HepG2 (cell line): ENCODE results near the gene SSBP4. TPM values are rescaled to one million over a fixed set of nuclear protein-coding genes. Genes with fewer than 3 reads are reported as not detected.

ENCODE experiments used
- ATAC-seq: fragments of 200-7000 bp; cut with Tn5 transposase; 3 replicates; pipeline ENCODE4 v1.9.1; 2020; ENCODE audit warnings: mild to moderate bottlenecking, moderate library complexity
- BruUV-seq: library from RNA; stranded (reverse); fragments of 400-500 nt; replicated peaks from 2 replicates; lab custom pipeline; 2021; lab: Mats Ljungman, UMichigan
- CTCF ChIA-PET: fragments of 300-600 bp; formaldehyde crosslinking; extraction: SDS; loops from one replicate; lab custom pipeline; 2021; ENCODE audit warnings: low total read pairs, inconsistent platforms, low intra/inter-chr PET ratio; lab: Yijun Ruan, JAX
- POLR2A ChIA-PET: fragments of 350-600 bp; sonication (Branson Sonifier 250); formaldehyde crosslinking; loops from one replicate; lab custom pipeline; 2020; ENCODE audit warnings: antibody characterized with exemption, inconsistent platforms; lab: Yijun Ruan, JAX
- DNase-seq: peaks from one replicate; pipeline ENCODE4 v3.0.0-alpha.2; 2015; ENCODE audit warnings: low spot score
- FAIRE-seq: peaks from 3 replicates; lab custom pipeline; 2011; peaks lifted over from hg19 to GRCh38; lab: Jason Lieb, UNC
- H2AFZ ChIP-seq: one replicate; pipeline ENCODE4 v1.6.1; 2011; ENCODE audit warnings: low read length, inconsistent platforms
- H3K27ac ChIP-seq: fragments of 300-600 bp; 3 replicates; pipeline ENCODE4 v1.8.0; 2011; ENCODE audit warnings: mixed run types, mild to moderate bottlenecking, mixed read lengths, low read length, inconsistent platforms; ENCODE audit not compliant: insufficient read depth; ENCODE audit errors: extremely low read length
- H3K27me3 ChIP-seq, 2 experiments: fragments of 200-600 bp in 1 of 2; 2 replicates in 1 of 2; 3 replicates in 1 of 2; pipeline versions ENCODE4 v1.6.0 to v1.8.0; 2011; ENCODE audit warnings: low read length in 2 of 2, mild to moderate bottlenecking in 2 of 2, moderate library complexity in 2 of 2, inconsistent platforms in 1 of 2; ENCODE audit not compliant: insufficient read depth in 2 of 2, control insufficient read depth in 1 of 2
- H3K36me3 ChIP-seq, 2 experiments: fragments of 200-600 bp in 1 of 2; replicated peaks in 1 of 2; 2 replicates in 1 of 2; 3 replicates in 1 of 2; pipeline versions ENCODE4 v1.5.1 to v1.8.0; 2011; ENCODE audit warnings: low read length in 2 of 2, inconsistent platforms in 1 of 2; ENCODE audit not compliant: insufficient read depth in 2 of 2, control insufficient read depth in 1 of 2
- H3K4me1 ChIP-seq: 2 replicates; pipeline ENCODE4 v1.5.1; 2012; ENCODE audit warnings: low read length, inconsistent platforms; ENCODE audit not compliant: insufficient read depth
- H3K4me2 ChIP-seq: 2 replicates; pipeline ENCODE4 v1.6.0; 2011; ENCODE audit warnings: low read depth, low read length, inconsistent platforms
- H3K4me3 ChIP-seq, 3 experiments: fragments of 200-600 bp in 1 of 3; sonication (generic), shearing (Covaris generic) in 1 of 3; replicated peaks in 1 of 3; 2 replicates each; pipeline ENCODE4 v1.5.1; 2011 to 2016; ENCODE audit warnings: low read length in 3 of 3, inconsistent platforms in 2 of 3, low read depth in 2 of 3, mild to moderate bottlenecking in 2 of 3, control low read depth in 1 of 3, mixed read lengths in 1 of 3; ENCODE audit not compliant: insufficient read depth in 1 of 3
- H3K79me2 ChIP-seq: one replicate; pipeline ENCODE4 v1.6.1; 2011; ENCODE audit warnings: low read length, inconsistent platforms; ENCODE audit not compliant: insufficient read depth
- H3K9ac ChIP-seq: 2 replicates; pipeline ENCODE4 v1.6.0; 2011; ENCODE audit warnings: mild to moderate bottlenecking, low read depth, low read length, inconsistent platforms; ENCODE audit not compliant: insufficient read depth
- H3K9me3 ChIP-seq: 2 replicates; pipeline ENCODE4 v1.5.1; 2012; ENCODE audit warnings: mild to moderate bottlenecking, low read length
- H4K20me1 ChIP-seq: 2 replicates; pipeline ENCODE4 v1.6.0; 2011; ENCODE audit warnings: inconsistent platforms, mild to moderate bottlenecking, low read length, moderate library complexity; ENCODE audit not compliant: insufficient read depth
- ARID2 ChIP-seq: sonication (generic); formaldehyde crosslinking; IDR thresholded peaks from 2 replicates; pipeline ENCODE4 v1.8.1; 2022; ENCODE audit warnings: mild to moderate bottlenecking, missing genetic modification reagents, borderline replicate concordance
- BORCS8-MEF2B ChIP-seq: sonication (generic); formaldehyde crosslinking; IDR thresholded peaks from 2 replicates; pipeline ENCODE4 v1.8.0; 2022; ENCODE audit warnings: mild to moderate bottlenecking, missing genetic modification reagents
- EP300 ChIP-seq, 3 experiments: sonication (generic) in 1 of 3; formaldehyde crosslinking in 1 of 3; IDR thresholded peaks; 2 replicates each; pipeline versions ENCODE4 v1.5.1 to v1.6.1; 2011 to 2020; ENCODE audit warnings: low read depth in 2 of 3, low read length in 2 of 3, borderline replicate concordance in 1 of 3, improper control_type of control experiment in 1 of 3, mild to moderate bottlenecking in 1 of 3, missing genetic modification reagents in 1 of 3, moderate library complexity in 1 of 3
- ETS1 ChIP-seq: sonication (generic); formaldehyde crosslinking; IDR thresholded peaks from 2 replicates; pipeline ENCODE4 v1.4.0; 2020; ENCODE audit warnings: missing genetic modification reagents
- GZF1 ChIP-seq: sonication (generic); formaldehyde crosslinking; IDR thresholded peaks from 2 replicates; pipeline ENCODE4 v1.5.1; 2020; ENCODE audit warnings: mild to moderate bottlenecking, missing genetic modification reagents
- IRF2 ChIP-seq: IDR thresholded peaks from 2 replicates; pipeline ENCODE4 v1.6.1; 2018; ENCODE audit warnings: missing genetic modification reagents, missing compliant biosample characterization
- MIXL1 ChIP-seq: IDR thresholded peaks from 2 replicates; pipeline ENCODE4 v1.6.1; 2016
- NONO ChIP-seq, 2 experiments: fragments of 450-650 bp in 1 of 2; sonication (generic) in 1 of 2; formaldehyde crosslinking in 1 of 2; IDR thresholded peaks in 1 of 2; conservative IDR thresholded peaks in 1 of 2; 2 replicates each; pipeline versions ENCODE4 v1.6.1 to v1.8.0; 2017 to 2022; ENCODE audit warnings: mild to moderate bottlenecking in 1 of 2, missing genetic modification reagents in 1 of 2, moderate library complexity in 1 of 2
- POLR2A ChIP-seq, 2 experiments: IDR thresholded peaks; 2 replicates each; pipeline ENCODE4 v1.6.1; 2011; ENCODE audit warnings: low read depth in 2 of 2, low read length in 2 of 2, mild to moderate bottlenecking in 1 of 2, moderate library complexity in 1 of 2; ENCODE audit not compliant: insufficient read depth in 1 of 2
- RBFOX2 ChIP-seq: fragments of 200-400 bp; formaldehyde crosslinking; IDR thresholded peaks from 2 replicates; pipeline ENCODE4 v1.6.1; 2017; ENCODE audit warnings: low read depth, mild to moderate bottlenecking, low read length
- XBP1 ChIP-seq: sonication (generic); formaldehyde crosslinking; IDR thresholded peaks from 2 replicates; pipeline ENCODE4 v1.5.0; 2020; ENCODE audit warnings: missing genetic modification reagents
- ZFP36L1 ChIP-seq: sonication (generic); formaldehyde crosslinking; IDR thresholded peaks from 2 replicates; pipeline ENCODE4 v1.8.0; 2022; ENCODE audit warnings: mild to moderate bottlenecking, missing genetic modification reagents, moderate library complexity
- ZMAT3 ChIP-seq: sonication (generic); formaldehyde crosslinking; conservative IDR thresholded peaks from 2 replicates; pipeline ENCODE4 v1.7.0; 2021; ENCODE audit warnings: missing genetic modification reagents
- ZNF20 ChIP-seq: sonication (generic); formaldehyde crosslinking; IDR thresholded peaks from 2 replicates; pipeline ENCODE4 v1.4.0; 2020; ENCODE audit warnings: mild to moderate bottlenecking, moderate library complexity, missing genetic modification reagents
- ZNF740 ChIP-seq: sonication (generic); formaldehyde crosslinking; IDR thresholded peaks from 2 replicates; pipeline ENCODE4 v1.4.0; 2020; ENCODE audit warnings: missing genetic modification reagents
- WGBS: methylation state at CpG from one replicate; pipeline ENCODE4 v1.1.6; 2017; ENCODE audit warnings: low lambda C conversion rate; 5-methylcytosine and 5-hydroxymethylcytosine counted together
- in situ Hi-C: cut with HindIII; loops from 2 replicates; pipeline ENCODE4 v1.10.0; 2017; ENCODE audit warnings: low pct_unique_long_range_greater_than_20kb; ENCODE audit not compliant: extremely low pct_ligation_motif_present
- intact Hi-C: fragments of 100-400 bp; cut with micrococcal nuclease; formaldehyde crosslinking; loops from one replicate; pipeline ENCODE4 v1.10.0; 2022; ENCODE audit not compliant: unreplicated experiment
- polyA plus RNA-seq, 8 experiments: library from polyadenylated mRNA; depleted of rRNA in 3 of 8; stranded (reverse) in 7 of 8; unstranded in 1 of 8; fragments of >200 nt; fragmentation: Illumina TruSeq in 4 of 8; extraction: Trizol in 4 of 8; gene quantifications; 2 replicates each; pipeline versions ENCODE4 v1.2.1 to v1.2.3, GENCODE V29; 2011 to 2016; ENCODE audit warnings: low read depth in 4 of 8, missing spikeins in 1 of 8, mixed read lengths in 1 of 8; ENCODE audit not compliant: insufficient read depth in 1 of 8
- total RNA-seq, 5 experiments: library from RNA; depleted of rRNA; stranded (reverse); fragments of >200 nt; fragmentation: Illumina TruSeq; extraction: Trizol; gene quantifications; 2 replicates each; pipeline ENCODE4 v1.2.3, GENCODE V29; 2016; ENCODE audit warnings: low read depth in 1 of 5
- TF ChIP-seq, protein P1 (sequence below): IDR thresholded peaks from 2 replicates; pipeline ENCODE4 v1.6.1; 2016; ENCODE audit warnings: mild to moderate bottlenecking, missing biosample characterization, missing genetic modification reagents
- TF ChIP-seq, protein P2 (sequence below): sonication (generic); formaldehyde crosslinking; IDR thresholded peaks from 2 replicates; pipeline ENCODE4 v1.5.0; 2020; ENCODE audit warnings: mild to moderate bottlenecking, missing genetic modification reagents

The SSBP4 gene
- total and polyA plus RNA-seq, 2 of the 13 experiments (the other 11 are each of a cell fraction or from before 2014, with no cell fraction given), result 20.8 to 39.5 TPM

GRCh38 chr19:18373407-18373891, 45.7 kb upstream of the SSBP4 start:
- POLR2A ChIA-PET, result interaction anchor here (1.5 to 17.4 kb wide), 3 partner anchors 10 to 92 kb away, joined by 3 to 514 read pairs (median 56); partner anchors contain the start of genes GDF15 and JUND
- DNase-seq (no peak), ATAC-seq (no peak), FAIRE-seq (no peak)
- Histone ChIP-seq H3K27me3 (no peaks in the 10 kb centered on the region), H3K9ac (peak overlapping the region; percentile 76), H2AFZ (no peak overlapping the region), H3K9me3 (no peaks in the 10 kb centered on the region), H3K4me2 (peak overlapping the region; percentile 61), H3K4me1 (peaks cover 91% of the 10 kb centered on the region), H3K27ac (peak overlapping the region; percentile 94), H4K20me1 (no peaks in the 10 kb centered on the region), H3K4me3 (no peak overlapping the region), H3K79me2 (peaks cover 2% of the 10 kb centered on the region), H3K36me3 (0 out of 5 replicates have a peak, but pooled peaks cover 0 to 2% of the 10 kb centered on the region in 2 experiments)
- TSS peak; percentile 80 for BruUV-seq
- intact Hi-C loops (no loop called here), in situ Hi-C loops (no loop called here)
- no peak for TF ChIP-seq EP300 (IDR thresholded peaks at IDR 0.05; ENCODE audit: low read depth in 2 of 2, low read length in 2 of 2)
- 0 out of 2 replicates have a peak, but pooled peaks have one; percentile 10 for TF ChIP-seq EP300 (CRISPR knock-in tag; IDR thresholded peaks at IDR 0.05; ENCODE audit: borderline replicate concordance)
- no peak for TF ChIP-seq ZNF20
- no peak for TF ChIP-seq ETS1
- peak; percentile 42; the same call in 1 of the 2 replicates for TF ChIP-seq ARID2 (CRISPR knock-in tag)
- TF ChIP-seq, protein P1, sequence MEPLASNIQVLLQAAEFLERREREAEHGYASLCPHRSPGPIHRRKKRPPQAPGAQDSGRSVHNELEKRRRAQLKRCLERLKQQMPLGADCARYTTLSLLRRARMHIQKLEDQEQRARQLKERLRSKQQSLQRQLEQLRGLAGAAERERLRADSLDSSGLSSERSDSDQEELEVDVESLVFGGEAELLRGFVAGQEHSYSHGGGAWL (CRISPR knock-in tag), result no peak
- TF ChIP-seq POLR2A (IDR thresholded peaks at IDR 0.05; ENCODE audit: insufficient read depth in 1 of 2, low read depth in 2 of 2, low read length in 2 of 2), result peak in 1 of 2 experiments; percentile 1; a peak in 1 of 4 replicates
- no peak for TF ChIP-seq GZF1 (CRISPR knock-in tag)
- no peak for TF ChIP-seq NONO (IDR thresholded peaks at IDR 0.05)
- 0 out of 2 replicates have a peak, but pooled peaks have one; percentile 12 for TF ChIP-seq NONO (CRISPR knock-in tag; conservative IDR thresholded peaks at IDR 0.05)
- 0 out of 2 replicates have a peak, but pooled peaks have one; percentile 13 for TF ChIP-seq RBFOX2
- 0 out of 2 replicates have a peak, but pooled peaks have one; percentile 6 for TF ChIP-seq ZMAT3 (CRISPR knock-in tag)
- TF ChIP-seq, protein P2, sequence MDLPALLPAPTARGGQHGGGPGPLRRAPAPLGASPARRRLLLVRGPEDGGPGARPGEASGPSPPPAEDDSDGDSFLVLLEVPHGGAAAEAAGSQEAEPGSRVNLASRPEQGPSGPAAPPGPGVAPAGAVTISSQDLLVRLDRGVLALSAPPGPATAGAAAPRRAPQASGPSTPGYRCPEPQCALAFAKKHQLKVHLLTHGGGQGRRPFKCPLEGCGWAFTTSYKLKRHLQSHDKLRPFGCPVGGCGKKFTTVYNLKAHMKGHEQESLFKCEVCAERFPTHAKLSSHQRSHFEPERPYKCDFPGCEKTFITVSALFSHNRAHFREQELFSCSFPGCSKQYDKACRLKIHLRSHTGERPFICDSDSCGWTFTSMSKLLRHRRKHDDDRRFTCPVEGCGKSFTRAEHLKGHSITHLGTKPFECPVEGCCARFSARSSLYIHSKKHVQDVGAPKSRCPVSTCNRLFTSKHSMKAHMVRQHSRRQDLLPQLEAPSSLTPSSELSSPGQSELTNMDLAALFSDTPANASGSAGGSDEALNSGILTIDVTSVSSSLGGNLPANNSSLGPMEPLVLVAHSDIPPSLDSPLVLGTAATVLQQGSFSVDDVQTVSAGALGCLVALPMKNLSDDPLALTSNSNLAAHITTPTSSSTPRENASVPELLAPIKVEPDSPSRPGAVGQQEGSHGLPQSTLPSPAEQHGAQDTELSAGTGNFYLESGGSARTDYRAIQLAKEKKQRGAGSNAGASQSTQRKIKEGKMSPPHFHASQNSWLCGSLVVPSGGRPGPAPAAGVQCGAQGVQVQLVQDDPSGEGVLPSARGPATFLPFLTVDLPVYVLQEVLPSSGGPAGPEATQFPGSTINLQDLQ (CRISPR knock-in tag), result no peak
- TF ChIP-seq MIXL1 (CRISPR knock-in tag), result peak; percentile 8; the same call in 1 of the 2 replicates
- TF ChIP-seq ZNF740 (CRISPR knock-in tag), result no peak
- peak; percentile 28 for TF ChIP-seq BORCS8-MEF2B
- no peak for TF ChIP-seq ZFP36L1 (CRISPR knock-in tag)
- TF ChIP-seq IRF2 (CRISPR knock-in tag), result no peak
- TF ChIP-seq XBP1 (CRISPR knock-in tag), result no peak
- WGBS, result 68% methylated on average over 4 of the region's 4 CpGs
- CTCF ChIA-PET, result interaction anchor here (1.1 kb wide), 1 partner anchor 13 kb away, joined by 4 read pairs; the partner anchor contains the start of gene GDF15
